ENCODE data around the gene CERS2. TPM values are rescaled to one million over a fixed set of nuclear protein-coding genes. Genes with fewer than 3 reads are reported as not detected.
A peak's percentile ranks its signal among the peaks of the same experiment; 100 is the strongest.

Gene CERS2
- total RNA-seq, 2 experiments from 2014 or later = 64.7 to 92.8 TPM

DNA sequence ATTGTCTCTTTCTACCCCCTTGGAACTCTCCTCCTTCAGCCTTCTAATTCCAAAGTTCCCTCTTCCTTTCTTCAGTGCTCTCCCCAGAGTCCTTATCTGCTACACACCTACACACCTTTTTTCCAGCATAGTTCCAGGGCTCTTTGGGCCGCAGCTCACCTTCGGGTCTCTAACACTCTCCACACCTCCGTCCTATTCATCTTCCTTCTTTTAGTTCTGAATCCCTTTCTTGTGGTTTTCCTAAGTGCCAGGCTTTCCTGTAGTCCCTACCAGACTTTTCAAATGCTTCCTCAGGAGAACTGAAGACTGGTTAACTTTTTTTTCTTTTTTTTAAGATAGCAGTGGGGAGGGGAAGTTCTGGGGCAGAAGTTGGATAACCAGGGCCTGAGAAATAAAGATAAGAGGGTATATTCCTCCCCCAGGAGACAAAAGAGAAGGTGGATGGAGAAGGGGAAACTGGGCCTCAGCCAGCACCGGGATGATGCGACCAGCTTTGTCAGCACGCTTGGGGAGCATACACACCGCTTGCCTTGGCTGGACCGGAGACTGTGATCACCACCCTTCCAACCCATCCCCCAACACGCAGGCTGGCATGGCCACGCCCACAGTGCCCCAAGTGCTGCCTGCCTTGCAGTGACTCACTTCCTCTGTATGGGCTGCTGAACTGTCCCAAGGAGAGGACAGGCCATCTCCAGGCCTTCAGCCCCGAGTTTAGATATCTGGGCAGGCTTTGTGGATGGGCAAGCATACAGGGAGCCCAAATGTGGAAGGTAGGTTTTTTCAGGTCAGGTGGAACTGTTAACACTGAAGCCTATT lies 2.5 kb upstream of the CERS2 start:
- intact Hi-C loops (cut with micrococcal nuclease; ENCODE audit: unreplicated experiment) = loop anchor here (5.0 to 10.0 kb wide), 2 partner anchors 350 to 512 kb away; partner anchors contain the start of gene ENSA
- Histone ChIP-seq H3K4me2 (ENCODE audit: low read length) (peak overlapping the region; percentile 49), H3K36me3 (ENCODE audit: insufficient read depth, low read length) (peaks cover 2% of the 10 kb centered on the region; the same call in 1 of the 2 replicates), H3K79me2 (ENCODE audit: insufficient read depth, low read depth, low read length) (peaks cover 20% of the 10 kb centered on the region; the same call in 1 of the 2 replicates), H3K9me3 (ENCODE audit: low read length) (no peaks in the 10 kb centered on the region), H4K20me1 (ENCODE audit: insufficient read depth, low read length) (no peaks in the 10 kb centered on the region), H3K4me1 (ENCODE audit: insufficient read depth, low read length, poor library complexity, severe bottlenecking) (peaks cover 53% of the 10 kb centered on the region), H3K4me3 (ENCODE audit: low read depth, low read length, poor library complexity, severe bottlenecking) (no peak overlapping the region), H2AFZ (ENCODE audit: low read length) (peak overlapping the region; percentile 7; the same call in 1 of the 2 replicates), H3K9me2 (ENCODE audit: insufficient read depth, low read length) (no peaks in the 10 kb centered on the region), H3K27ac (ENCODE audit: low read depth, low read length, poor library complexity, severe bottlenecking) (no peak overlapping the region)
- POLR2A ChIA-PET = interaction anchor here (0.5 to 0.7 kb wide), 4 partner anchors 10 to 284 kb away, joined by 3 to 4 read pairs (median 3); no protein-coding TSS in a partner anchor
- peak; percentile 67 for DNase-seq (ENCODE audit: low spot score)
- no TSS peak for BruUV-seq (replicated peaks)
- no peak for TF ChIP-seq EZH2phosphoT487 (IDR thresholded peaks at IDR 0.05; ENCODE audit: borderline replicate concordance, low read depth, low read length)
- TF ChIP-seq, protein P1, sequence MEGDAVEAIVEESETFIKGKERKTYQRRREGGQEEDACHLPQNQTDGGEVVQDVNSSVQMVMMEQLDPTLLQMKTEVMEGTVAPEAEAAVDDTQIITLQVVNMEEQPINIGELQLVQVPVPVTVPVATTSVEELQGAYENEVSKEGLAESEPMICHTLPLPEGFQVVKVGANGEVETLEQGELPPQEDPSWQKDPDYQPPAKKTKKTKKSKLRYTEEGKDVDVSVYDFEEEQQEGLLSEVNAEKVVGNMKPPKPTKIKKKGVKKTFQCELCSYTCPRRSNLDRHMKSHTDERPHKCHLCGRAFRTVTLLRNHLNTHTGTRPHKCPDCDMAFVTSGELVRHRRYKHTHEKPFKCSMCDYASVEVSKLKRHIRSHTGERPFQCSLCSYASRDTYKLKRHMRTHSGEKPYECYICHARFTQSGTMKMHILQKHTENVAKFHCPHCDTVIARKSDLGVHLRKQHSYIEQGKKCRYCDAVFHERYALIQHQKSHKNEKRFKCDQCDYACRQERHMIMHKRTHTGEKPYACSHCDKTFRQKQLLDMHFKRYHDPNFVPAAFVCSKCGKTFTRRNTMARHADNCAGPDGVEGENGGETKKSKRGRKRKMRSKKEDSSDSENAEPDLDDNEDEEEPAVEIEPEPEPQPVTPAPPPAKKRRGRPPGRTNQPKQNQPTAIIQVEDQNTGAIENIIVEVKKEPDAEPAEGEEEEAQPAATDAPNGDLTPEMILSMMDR (conservative IDR thresholded peaks at IDR 0.05; ENCODE audit: low read length) = no peak
- CTCF ChIA-PET (ENCODE audit: unreplicated experiment) = interaction anchor here (1.6 kb wide), 1 partner anchor 30 kb away, joined by 6 read pairs; the partner anchor contains the start of gene MINDY1

DNA sequence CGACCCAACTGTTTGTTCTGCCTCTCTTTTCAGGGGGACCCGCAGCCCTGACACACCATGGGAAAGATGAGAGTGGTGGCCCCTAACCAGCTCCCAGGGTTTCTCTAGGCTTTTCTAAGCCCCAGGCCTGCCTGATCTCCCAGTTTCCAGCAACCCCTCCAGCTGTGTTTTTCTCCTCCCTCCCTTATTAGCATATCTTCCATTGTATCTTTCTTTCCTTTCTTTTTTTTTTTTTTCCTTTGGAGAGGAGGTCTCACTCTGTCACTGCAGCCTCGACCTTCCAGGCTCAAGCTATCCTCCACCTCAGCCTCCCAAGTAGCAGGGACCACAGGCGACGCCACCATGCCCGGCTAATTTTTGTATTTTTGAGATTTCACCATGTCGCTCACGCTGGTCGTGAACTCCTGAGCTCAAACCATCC lies 1.8 kb upstream of the CERS2 start:
- TF ChIP-seq EZH2phosphoT487 (IDR thresholded peaks at IDR 0.05; ENCODE audit: borderline replicate concordance, low read depth, low read length) = no peak
- TF ChIP-seq, protein P1 (conservative IDR thresholded peaks at IDR 0.05; ENCODE audit: low read length) = no peak
- ChIA-PET CTCF (ENCODE audit: unreplicated experiment) (interaction anchor here (1.6 kb wide), 1 partner anchor 30 kb away, joined by 6 read pairs; the partner anchor contains the start of gene MINDY1), POLR2A (interaction anchor here (0.7 kb wide), 4 partner anchors 9 to 361 kb away, joined by 3 to 4 read pairs (median 3); no protein-coding TSS in a partner anchor)
- intact Hi-C loops (cut with micrococcal nuclease; ENCODE audit: unreplicated experiment) = loop anchor here (5.0 to 10.0 kb wide), 2 partner anchors 349 to 512 kb away; partner anchors contain the start of gene ENSA
- Histone ChIP-seq H3K36me3 (ENCODE audit: insufficient read depth, low read length) (peaks cover 3% of the 10 kb centered on the region; the same call in 1 of the 2 replicates), H3K79me2 (ENCODE audit: insufficient read depth, low read depth, low read length) (peaks cover 27% of the 10 kb centered on the region; the same call in 1 of the 2 replicates), H2AFZ (ENCODE audit: low read length) (no peak overlapping the region), H3K4me1 (ENCODE audit: insufficient read depth, low read length, poor library complexity, severe bottlenecking) (peaks cover 51% of the 10 kb centered on the region), H3K9me2 (ENCODE audit: insufficient read depth, low read length) (no peaks in the 10 kb centered on the region), H4K20me1 (ENCODE audit: insufficient read depth, low read length) (no peaks in the 10 kb centered on the region), H3K4me3 (ENCODE audit: low read depth, low read length, poor library complexity, severe bottlenecking) (no peak overlapping the region), H3K27ac (ENCODE audit: low read depth, low read length, poor library complexity, severe bottlenecking) (no peak overlapping the region), H3K9me3 (ENCODE audit: low read length) (no peaks in the 10 kb centered on the region), H3K4me2 (ENCODE audit: low read length) (no peak overlapping the region)
- no peak for DNase-seq (ENCODE audit: low spot score)
- BruUV-seq (replicated peaks) = no TSS peak
